ENCODE data around the gene TRIM6.

DNA sequence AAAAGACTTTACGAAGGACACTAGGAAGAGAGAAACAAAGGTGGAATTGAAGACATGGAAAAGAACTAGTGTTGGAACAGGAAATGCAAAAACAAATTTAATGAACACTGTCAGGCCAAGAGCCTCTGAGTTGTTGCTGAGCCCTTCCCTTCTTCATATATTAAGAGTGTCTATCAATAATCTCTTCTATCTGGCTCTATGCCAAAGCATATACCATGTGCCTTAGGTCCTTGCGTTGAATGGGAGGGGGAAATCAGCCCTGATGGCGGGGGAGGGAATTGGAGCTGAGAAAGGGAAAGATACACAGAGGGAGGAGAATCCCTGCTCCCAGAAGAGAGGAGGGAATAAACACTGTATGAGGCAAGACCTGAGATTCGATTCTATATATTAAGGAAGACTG is 21.3 kb upstream of the TRIM6 start:
- no peak for TF ChIP-seq EP300 (IDR thresholded peaks at IDR 0.05)
- TF ChIP-seq, protein P1, sequence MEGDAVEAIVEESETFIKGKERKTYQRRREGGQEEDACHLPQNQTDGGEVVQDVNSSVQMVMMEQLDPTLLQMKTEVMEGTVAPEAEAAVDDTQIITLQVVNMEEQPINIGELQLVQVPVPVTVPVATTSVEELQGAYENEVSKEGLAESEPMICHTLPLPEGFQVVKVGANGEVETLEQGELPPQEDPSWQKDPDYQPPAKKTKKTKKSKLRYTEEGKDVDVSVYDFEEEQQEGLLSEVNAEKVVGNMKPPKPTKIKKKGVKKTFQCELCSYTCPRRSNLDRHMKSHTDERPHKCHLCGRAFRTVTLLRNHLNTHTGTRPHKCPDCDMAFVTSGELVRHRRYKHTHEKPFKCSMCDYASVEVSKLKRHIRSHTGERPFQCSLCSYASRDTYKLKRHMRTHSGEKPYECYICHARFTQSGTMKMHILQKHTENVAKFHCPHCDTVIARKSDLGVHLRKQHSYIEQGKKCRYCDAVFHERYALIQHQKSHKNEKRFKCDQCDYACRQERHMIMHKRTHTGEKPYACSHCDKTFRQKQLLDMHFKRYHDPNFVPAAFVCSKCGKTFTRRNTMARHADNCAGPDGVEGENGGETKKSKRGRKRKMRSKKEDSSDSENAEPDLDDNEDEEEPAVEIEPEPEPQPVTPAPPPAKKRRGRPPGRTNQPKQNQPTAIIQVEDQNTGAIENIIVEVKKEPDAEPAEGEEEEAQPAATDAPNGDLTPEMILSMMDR (IDR thresholded peaks at IDR 0.05) = no peak
- no peak for TF ChIP-seq POLR2A (IDR thresholded peaks at IDR 0.05)
- TF ChIP-seq POLR2AphosphoS5 (IDR thresholded peaks at IDR 0.05) = no peak

All from stomach (tissue), 4 donors.